Neural cell (in vitro differentiated cells): ENCODE data around the gene COL27A1.

ENCODE experiments used
- CTCF ChIP-seq: fragments of 450-650 bp; IDR thresholded peaks from 2 replicates; pipeline ENCODE4 v1.5.1; 2014; ENCODE audit warnings: antibody characterized with exemption, mild to moderate bottlenecking, moderate library complexity; ENCODE audit not compliant: poor library complexity, severe bottlenecking
- EP300 ChIP-seq: fragments of 450-650 bp; conservative IDR thresholded peaks from 2 replicates; pipeline ENCODE4 v1.6.1; 2014; ENCODE audit warnings: antibody characterized with exemption, mild to moderate bottlenecking, moderate library complexity; ENCODE audit not compliant: poor library complexity, severe bottlenecking
- MXI1 ChIP-seq: fragments of 450-650 bp; conservative IDR thresholded peaks from 2 replicates; pipeline ENCODE4 v1.6.1; 2014; ENCODE audit warnings: antibody characterized with exemption, mild to moderate bottlenecking; ENCODE audit not compliant: poor library complexity, severe bottlenecking
- POLR2AphosphoS5 ChIP-seq: IDR thresholded peaks from 2 replicates; pipeline ENCODE4 v1.6.1; 2012
- RAD21 ChIP-seq: fragments of 450-650 bp; conservative IDR thresholded peaks from 2 replicates; pipeline ENCODE4 v1.6.1; 2014; ENCODE audit warnings: antibody characterized with exemption, mild to moderate bottlenecking, moderate library complexity
- SMC3 ChIP-seq: fragments of 450-650 bp; conservative IDR thresholded peaks from 2 replicates; pipeline ENCODE4 v1.6.1; 2014; ENCODE audit warnings: antibody characterized with exemption, mild to moderate bottlenecking, moderate library complexity; ENCODE audit not compliant: poor library complexity

- TF ChIP-seq EP300 (no peak), RAD21 (no peak), CTCF (no peak), POLR2AphosphoS5 (no peak), SMC3 (no peak), MXI1 (no peak)
Observed at GRCh38 chr9:114346146-114346545, 190.8 kb downstream of the COL27A1 start.
